LNCaP clone FGC (cell line): ENCODE results near the gene YLPM1.

Experiments
- DNase-seq: peaks from one replicate; pipeline ENCODE4 v3.0.0-alpha.2; 2011; ENCODE audit warnings: low read depth
- H3K4me3 ChIP-seq: 2 replicates; pipeline ENCODE4 v1.5.1; 2011; ENCODE audit warnings: mild to moderate bottlenecking, low read depth, low read length, control low read depth
- CTCF ChIP-seq: IDR thresholded peaks from 2 replicates; pipeline ENCODE4 v1.5.1; 2012; ENCODE audit warnings: mild to moderate bottlenecking; ENCODE audit not compliant: control insufficient read depth, insufficient read depth; ENCODE audit errors: extremely low read depth

YLPM1 gene

GRCh38 chr14:74859757-74860552, 96.8 kb downstream of the YLPM1 start:
- no peak overlapping the region for H3K4me3 ChIP-seq
- no peak for TF ChIP-seq CTCF
- no peak for DNase-seq

- DNase-seq = peak; percentile 47
- H3K4me3 ChIP-seq = no peak overlapping the region
- peak; percentile 86 for TF ChIP-seq CTCF
Observed at GRCh38 chr14:74860899-74861733, 98.0 kb downstream of the YLPM1 start.

GRCh38 chr14:74861734-74862090, 98.6 kb downstream of the YLPM1 start:
- no peak for TF ChIP-seq CTCF
- no peak overlapping the region for H3K4me3 ChIP-seq
- no peak for DNase-seq

- no peak overlapping the region for H3K4me3 ChIP-seq
- no peak for DNase-seq
- no peak for TF ChIP-seq CTCF
Observed at GRCh38 chr14:74863274-74863673, 100.2 kb downstream of the YLPM1 start.

- no peak for TF ChIP-seq CTCF
- no peak for DNase-seq
- H3K4me3 ChIP-seq = no peak overlapping the region
Observed at GRCh38 chr14:74864198-74864597, 101.1 kb downstream of the YLPM1 start.

GRCh38 chr14:74865156-74865555, 102.0 kb downstream of the YLPM1 start:
- DNase-seq = no peak
- no peak overlapping the region for H3K4me3 ChIP-seq
- TF ChIP-seq CTCF = no peak
